SJCRH30 (cell line): Measurements from ENCODE around the gene TRIP13. TPM values are rescaled to one million over a fixed set of nuclear protein-coding genes. Genes with fewer than 3 reads are reported as not detected.

Experiments
- DNase-seq, 2 experiments: peaks; one replicate each; pipeline ENCODE4 v3.0.0-alpha.2; 2015 to 2020
- H3K27ac ChIP-seq: fragments of 250-450 bp; sonication (Bioruptor Pico); 2 replicates; pipeline ENCODE4 v1.5.1; 2020; ENCODE audit warnings: mild to moderate bottlenecking, moderate library complexity
- H3K27me3 ChIP-seq: fragments of 250-450 bp; sonication (Bioruptor Pico); 2 replicates; pipeline ENCODE4 v1.5.1; 2020; ENCODE audit warnings: mild to moderate bottlenecking, moderate library complexity
- H3K36me3 ChIP-seq: fragments of 250-450 bp; sonication (Bioruptor Pico); 2 replicates; pipeline ENCODE4 v1.5.1; 2020; ENCODE audit warnings: mild to moderate bottlenecking, moderate library complexity
- H3K4me1 ChIP-seq: fragments of 250-450 bp; sonication (Bioruptor Pico); 2 replicates; pipeline ENCODE4 v1.5.1; 2020; ENCODE audit warnings: mild to moderate bottlenecking, moderate library complexity
- H3K4me3 ChIP-seq: fragments of 250-450 bp; sonication (Bioruptor Pico); 2 replicates; pipeline ENCODE4 v1.5.1; 2020; ENCODE audit warnings: mild to moderate bottlenecking, moderate library complexity
- H3K9me3 ChIP-seq: fragments of 250-450 bp; sonication (Bioruptor Pico); replicated peaks from 2 replicates; pipeline ENCODE4 v1.5.1; 2020; ENCODE audit warnings: mild to moderate bottlenecking, moderate library complexity
- total RNA-seq: library from RNA; depleted of rRNA; stranded (reverse); fragments of >200 nt; shearing (Covaris generic); gene quantifications from 2 replicates; pipeline ENCODE4 v1.2.3, GENCODE V29; 2014

The TRIP13 gene
- total RNA-seq, 1 experiment from 2014 or later: 47.5 TPM

- peaks cover 9% of the 10 kb centered on the region; the same call in 1 of the 2 replicates for H3K27me3 ChIP-seq
- H3K27ac ChIP-seq: no peak overlapping the region
Measured at GRCh38 chr5:949275-949543, 56.5 kb downstream of the TRIP13 start.

GRCh38 chr5:949815-950560, 57.3 kb downstream of the TRIP13 start:
- H3K27ac ChIP-seq: no peak overlapping the region
- peaks cover 13% of the 10 kb centered on the region; the same call in 1 of the 2 replicates for H3K4me1 ChIP-seq
- peaks cover 9% of the 10 kb centered on the region; the same call in 1 of the 2 replicates for H3K27me3 ChIP-seq
- no peak overlapping the region for H3K4me3 ChIP-seq
- no peak for DNase-seq
- no peaks in the 10 kb centered on the region for H3K36me3 ChIP-seq
- H3K9me3 ChIP-seq: peaks cover 4% of the 10 kb centered on the region; the same call in 1 of the 2 replicates

More at GRCh38 chr5:949275-949543, 56.5 kb downstream of the TRIP13 start:
- Histone ChIP-seq H3K4me1 (peaks cover 13% of the 10 kb centered on the region; the same call in 1 of the 2 replicates), H3K36me3 (no peaks in the 10 kb centered on the region), H3K9me3 (peaks cover 4% of the 10 kb centered on the region; the same call in 1 of the 2 replicates), H3K4me3 (no peak overlapping the region)
- no peak for DNase-seq

- peaks cover 12% of the 10 kb centered on the region; the same call in 1 of the 2 replicates for H3K4me1 ChIP-seq
- peaks cover 6% of the 10 kb centered on the region; the same call in 1 of the 2 replicates for H3K27me3 ChIP-seq
- no peak overlapping the region for H3K4me3 ChIP-seq
- no peaks in the 10 kb centered on the region for H3K36me3 ChIP-seq
- H3K27ac ChIP-seq: no peak overlapping the region
- no peak for DNase-seq
- peaks cover 4% of the 10 kb centered on the region; the same call in 1 of the 2 replicates for H3K9me3 ChIP-seq
Measured at GRCh38 chr5:951940-952596, 59.4 kb downstream of the TRIP13 start.

- Histone ChIP-seq H3K36me3 (no peaks in the 10 kb centered on the region), H3K27me3 (peaks cover 1% of the 10 kb centered on the region; the same call in 1 of the 2 replicates)
Measured at GRCh38 chr5:952597-953271, 60.0 kb downstream of the TRIP13 start.

GRCh38 chr5:953535-954449, 61.1 kb downstream of the TRIP13 start:
- no peak overlapping the region for H3K4me3 ChIP-seq
- H3K4me1 ChIP-seq: peaks cover 26% of the 10 kb centered on the region
- H3K27ac ChIP-seq: no peak overlapping the region
- no peaks in the 10 kb centered on the region for H3K36me3 ChIP-seq
- H3K9me3 ChIP-seq: peaks cover 4% of the 10 kb centered on the region; the same call in 1 of the 2 replicates
- no peak for DNase-seq
- no peaks in the 10 kb centered on the region; the same call in 1 of the 2 replicates for H3K27me3 ChIP-seq

More at GRCh38 chr5:952597-953271, 60.0 kb downstream of the TRIP13 start:
- H3K4me1 ChIP-seq: peaks cover 17% of the 10 kb centered on the region
- no peak overlapping the region for H3K27ac ChIP-seq
- no peak overlapping the region for H3K4me3 ChIP-seq
- no peak for DNase-seq
- peaks cover 4% of the 10 kb centered on the region; the same call in 1 of the 2 replicates for H3K9me3 ChIP-seq

- peaks cover 3% of the 10 kb centered on the region; the same call in 1 of the 2 replicates for H3K27me3 ChIP-seq
- no peak for DNase-seq
Measured at GRCh38 chr5:955886-956761, 63.4 kb downstream of the TRIP13 start.

GRCh38 chr5:956941-957747, 64.5 kb downstream of the TRIP13 start:
- Histone ChIP-seq H3K27me3 (peaks cover 12% of the 10 kb centered on the region; the same call in 1 of the 2 replicates), H3K4me1 (peaks cover 50% of the 10 kb centered on the region), H3K27ac (peak overlapping the region; percentile 65), H3K36me3 (no peaks in the 10 kb centered on the region), H3K4me3 (no peak overlapping the region), H3K9me3 (no peaks in the 10 kb centered on the region)
- peak; percentile 78 to 79 for DNase-seq

More at GRCh38 chr5:955886-956761, 63.4 kb downstream of the TRIP13 start:
- Histone ChIP-seq H3K27ac (peak overlapping the region; percentile 65; the same call in 1 of the 2 replicates), H3K4me1 (peaks cover 40% of the 10 kb centered on the region), H3K36me3 (no peaks in the 10 kb centered on the region), H3K9me3 (no peaks in the 10 kb centered on the region), H3K4me3 (no peak overlapping the region)

- H3K9me3 ChIP-seq: no peaks in the 10 kb centered on the region
- H3K27me3 ChIP-seq: peaks cover 12% of the 10 kb centered on the region; the same call in 1 of the 2 replicates
- peak; percentile 34 to 65 for DNase-seq
- H3K4me3 ChIP-seq: no peak overlapping the region
- peaks cover 50% of the 10 kb centered on the region for H3K4me1 ChIP-seq
- no peaks in the 10 kb centered on the region for H3K36me3 ChIP-seq
- H3K27ac ChIP-seq: no peak overlapping the region; the same call in 1 of the 2 replicates
Measured at GRCh38 chr5:957748-958485, 65.2 kb downstream of the TRIP13 start.

- Histone ChIP-seq H3K27me3 (peaks cover 12% of the 10 kb centered on the region; the same call in 1 of the 2 replicates), H3K36me3 (no peaks in the 10 kb centered on the region), H3K4me1 (peaks cover 60% of the 10 kb centered on the region), H3K4me3 (no peak overlapping the region), H3K27ac (no peak overlapping the region), H3K9me3 (no peaks in the 10 kb centered on the region)
- DNase-seq: peak; percentile 24 to 27
Measured at GRCh38 chr5:958701-959571, 66.3 kb downstream of the TRIP13 start.

- DNase-seq: no peak
- peaks cover 63% of the 10 kb centered on the region for H3K4me1 ChIP-seq
- no peak overlapping the region for H3K4me3 ChIP-seq
- H3K9me3 ChIP-seq: no peaks in the 10 kb centered on the region
- H3K27me3 ChIP-seq: peaks cover 12% of the 10 kb centered on the region; the same call in 1 of the 2 replicates
- H3K27ac ChIP-seq: no peak overlapping the region
- no peaks in the 10 kb centered on the region for H3K36me3 ChIP-seq
Measured at GRCh38 chr5:959581-960531, 67.2 kb downstream of the TRIP13 start.
